NCI-H187 (cell line): Measurements from ENCODE around the gene TAAR5.
"Not testable (repeated sequence)": the region's sequence is repeated elsewhere in the genome, so short reads cannot be mapped to it uniquely, and the experiment has no call there.

ENCODE experiments used
- DNase-seq, 2 experiments: peaks; one replicate each; lab custom pipeline; 2025; lab: John Stamatoyannopoulos, UW

The TAAR5 gene

GRCh38 chr6:132570221-132570777 is 19.2 kb downstream of the TAAR5 start, which contains the start of gene TAAR6:
TAAR6 (plus strand) TSS chr6:132570322; CDS start chr6:132570322, 0 bp downstream.
- DNase-seq: no peak

- no peak for DNase-seq
These were observed 20.4 kb downstream of the TAAR5 start for GRCh38 chr6:132569170-132569569.

- no peak for DNase-seq
These were observed 20.9 kb downstream of the TAAR5 start for GRCh38 chr6:132568611-132569010.

GRCh38 chr6:132567566-132567965 is 22.0 kb downstream of the TAAR5 start:
- no peak for DNase-seq

GRCh38 chr6:132566404-132566803 is 23.1 kb downstream of the TAAR5 start:
- no peak for DNase-seq

- DNase-seq: not testable (repeated sequence)
These were observed 29.5 kb downstream of the TAAR5 start for GRCh38 chr6:132560087-132560486.

- no peak for DNase-seq
These were observed 37.2 kb downstream of the TAAR5 start, which contains the start of gene TAAR8 for GRCh38 chr6:132552372-132552771. TAAR8 (plus strand) TSS chr6:132552672; CDS start chr6:132552693, 21 bp downstream.

GRCh38 chr6:132551214-132551613 is 38.3 kb downstream of the TAAR5 start:
- DNase-seq: no peak

- no peak for DNase-seq
These were observed 40.6 kb downstream of the TAAR5 start for GRCh38 chr6:132548746-132549463.

- DNase-seq: no peak
These were observed 44.7 kb downstream of the TAAR5 start for GRCh38 chr6:132544826-132545225.
